ENCODE measurements around the gene CPN1.

Gene CPN1

DNA sequence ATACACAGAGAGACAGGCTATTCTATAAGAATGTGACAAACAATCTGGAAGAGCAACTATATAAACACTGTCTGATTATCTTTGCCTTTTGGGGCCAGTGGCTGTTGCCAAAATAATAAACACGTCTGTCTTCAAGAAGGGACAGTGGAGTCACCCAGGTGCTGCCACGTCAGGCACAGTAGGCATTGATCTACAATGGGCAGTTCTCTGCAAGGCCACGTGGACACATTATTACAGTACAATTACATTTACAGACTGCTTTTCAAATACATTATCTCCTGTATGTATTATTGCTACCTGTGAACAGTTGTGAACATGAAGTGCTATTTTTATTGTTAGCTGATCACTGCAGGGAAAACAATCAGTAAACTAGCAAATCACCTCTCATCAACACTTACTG is 86.0 kb downstream of the CPN1 start:
- DNase-seq: no peak

DNA sequence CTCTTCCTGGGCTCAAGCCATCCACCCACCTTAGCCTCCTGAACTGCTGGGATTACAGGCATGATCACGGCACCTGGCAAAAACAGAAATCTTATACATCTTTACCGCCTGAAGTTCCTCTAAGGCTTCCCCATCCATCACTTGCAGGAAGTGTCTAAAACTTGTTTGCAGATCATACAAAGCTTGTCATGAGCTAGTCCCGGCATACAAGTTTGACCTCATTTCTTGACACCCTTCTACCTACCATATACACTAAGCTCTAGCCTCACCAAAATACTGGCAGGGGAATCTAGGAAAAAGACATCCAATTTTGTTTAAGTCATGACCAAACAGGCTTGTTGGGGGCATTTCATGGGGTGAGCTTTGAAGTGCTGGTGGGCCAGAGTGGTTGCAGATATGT is 86.4 kb downstream of the CPN1 start:
- no peak for DNase-seq

DNA sequence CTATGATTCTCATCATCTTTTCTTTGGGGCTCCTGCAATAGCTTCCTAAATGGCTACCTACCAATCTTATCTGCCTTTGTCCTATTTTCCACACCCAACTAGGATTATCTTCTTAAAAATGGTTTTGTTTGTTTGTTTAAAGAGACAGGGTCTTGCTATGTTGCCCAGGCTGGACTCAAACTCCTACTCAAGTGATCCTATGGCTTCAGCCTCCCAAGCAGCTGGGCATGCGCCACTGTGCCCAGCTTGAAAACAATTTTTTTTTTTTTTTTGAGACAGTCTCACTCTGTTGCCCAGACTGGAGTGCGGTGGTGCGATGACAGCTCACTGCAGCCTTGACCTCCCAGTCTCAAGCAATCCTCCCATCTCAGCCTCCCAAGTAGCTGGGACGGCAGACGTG is 86.9 kb downstream of the CPN1 start:
- no peak for DNase-seq

DNA sequence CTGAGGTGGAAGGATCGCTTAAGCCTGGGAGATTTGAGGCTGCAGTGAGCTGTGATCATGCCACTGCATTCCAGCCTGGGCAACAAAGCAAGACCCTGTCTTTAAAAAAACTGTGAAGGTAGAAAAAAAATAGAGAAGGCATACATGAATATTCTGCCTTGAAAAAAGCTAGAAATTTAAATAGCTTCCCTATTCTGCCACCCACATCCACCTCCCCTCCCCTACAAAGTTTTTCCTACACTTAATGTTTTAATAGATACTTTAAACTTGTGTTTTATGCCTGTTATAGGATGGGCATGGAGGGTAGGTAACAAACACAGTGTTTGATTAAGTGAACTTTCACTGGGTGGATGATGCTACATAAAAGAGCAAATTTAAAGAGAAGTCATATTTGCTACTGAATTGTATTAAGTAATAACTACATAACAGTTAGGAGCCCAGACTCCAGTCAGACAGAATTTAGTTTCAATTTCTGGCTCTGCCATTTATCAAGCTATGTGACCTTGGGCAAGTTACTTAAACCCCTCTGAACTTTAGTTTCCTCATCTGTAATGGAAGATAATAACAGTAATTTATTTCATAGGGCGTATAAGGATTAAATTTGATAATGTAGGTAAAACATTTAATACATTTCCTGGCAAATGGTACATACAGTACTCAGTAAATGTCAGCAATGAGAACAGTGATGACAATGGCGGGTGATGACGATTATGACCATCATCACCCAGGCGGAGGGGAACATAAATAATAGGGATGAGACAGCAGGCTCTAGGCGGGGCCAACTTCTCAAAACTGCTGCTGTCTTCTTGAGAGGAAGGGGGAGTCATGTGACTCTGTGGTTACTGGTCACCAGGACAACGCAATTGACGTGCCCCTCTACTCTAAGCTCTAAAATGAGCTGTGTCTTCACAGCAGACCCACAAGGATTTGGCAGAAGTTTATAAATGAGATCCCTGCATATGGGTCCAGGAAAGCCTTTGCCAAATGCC is 87.7 kb downstream of the CPN1 start:
- DNase-seq: peak; percentile 92

All from HCEC 1CT (cell line).